B cell (primary cell): Measurements from ENCODE around the gene SPATA20. TPM values are rescaled to one million over a fixed set of nuclear protein-coding genes. Genes with fewer than 3 reads are reported as not detected.

ENCODE experiments used
- ATAC-seq: fragments of 200-7000 bp; cut with Tn5 transposase; one replicate; pipeline ENCODE4 v1.10.0; 2021; ENCODE audit warnings: low read depth, mild to moderate bottlenecking, moderate number of reproducible peaks, moderate library complexity
- CTCF ChIA-PET: fragments of 350-600 bp; sonication (Branson Sonifier 250); formaldehyde crosslinking; loops from one replicate; lab custom pipeline; 2021; ENCODE audit warnings: antibody characterized with exemption, inconsistent platforms; lab: Charles Lee
- POLR2A ChIA-PET: fragments of 350-600 bp; sonication (Branson Sonifier 250); formaldehyde crosslinking; loops from one replicate; lab custom pipeline; 2021; ENCODE audit warnings: antibody characterized with exemption; lab: Charles Lee
- DNase-seq: peaks from one replicate; pipeline ENCODE4 v3.0.0; 2013
- H2AFZ ChIP-seq: 2 replicates; pipeline ENCODE4 v1.6.1; 2012; ENCODE audit warnings: mild to moderate bottlenecking, low read depth, low read length; ENCODE audit not compliant: insufficient read depth, poor library complexity, severe bottlenecking
- H3K27ac ChIP-seq, 2 donors: 1 replicate in 1 of 2; 2 replicates in 1 of 2; pipeline ENCODE4 v1.5.1; 2012 to 2013; ENCODE audit warnings: low read length in 2 of 2, mild to moderate bottlenecking in 2 of 2, moderate library complexity in 1 of 2
- H3K27me3 ChIP-seq, 4 experiments: fragments of 200-600 bp in 1 of 4; sonication (generic) in 1 of 4; replicated peaks in 1 of 4; 1 replicate in 2 of 4; 2 replicates in 2 of 4; pipeline versions ENCODE4 v1.6.1 to v1.7.0; 2013 to 2016; ENCODE audit warnings: low read length in 3 of 4, mild to moderate bottlenecking in 2 of 4, mixed read lengths in 1 of 4, moderate library complexity in 1 of 4; ENCODE audit not compliant: insufficient read depth in 4 of 4, control insufficient read depth in 3 of 4; ENCODE audit errors: control extremely low read depth in 1 of 4
- H3K36me3 ChIP-seq, 2 experiments: replicated peaks in 1 of 2; 1 replicate in 1 of 2; 2 replicates in 1 of 2; pipeline versions ENCODE4 v1.6.1 to v1.7.1; 2013; ENCODE audit warnings: low read length in 1 of 2; ENCODE audit not compliant: insufficient read depth in 2 of 2, control insufficient read depth in 1 of 2; ENCODE audit errors: control extremely low read depth in 1 of 2, extremely low read depth in 1 of 2
- H3K4me1 ChIP-seq, 2 donors: fragments of 200-600 bp in 1 of 2; sonication (generic) in 1 of 2; 1 replicate in 1 of 2; 2 replicates in 1 of 2; pipeline versions ENCODE4 v1.5.1 to v1.6.1; 2013 to 2017; ENCODE audit warnings: low read length in 2 of 2; ENCODE audit not compliant: control insufficient read depth in 2 of 2, insufficient read depth in 2 of 2
- H3K4me2 ChIP-seq: replicated peaks from 2 replicates; pipeline ENCODE3; 2012; ENCODE audit warnings: mild to moderate bottlenecking, low read depth, low read length; ENCODE audit not compliant: poor library complexity, severe bottlenecking
- H3K4me3 ChIP-seq, 5 experiments: fragments of 200-600 bp in 1 of 5; sonication (generic) in 1 of 5; 1 replicate in 3 of 5; 2 replicates in 2 of 5; pipeline versions ENCODE4 v1.5.1 to v1.7.0; 2011 to 2016; ENCODE audit warnings: low read length in 4 of 5, mild to moderate bottlenecking in 4 of 5, low read depth in 2 of 5, control low read depth in 1 of 5, moderate library complexity in 1 of 5; ENCODE audit not compliant: insufficient read depth in 1 of 5; ENCODE audit errors: control extremely low read depth in 1 of 5, extremely low read depth in 1 of 5
- H3K79me2 ChIP-seq: fragments of 200-600 bp; sonication (generic); one replicate; pipeline ENCODE4 v1.6.0; 2016; ENCODE audit warnings: low read length; ENCODE audit not compliant: control insufficient read depth, insufficient read depth
- H3K9ac ChIP-seq: fragments of 200-600 bp; sonication (generic); 2 replicates; pipeline ENCODE4 v1.6.1; 2017; ENCODE audit warnings: mild to moderate bottlenecking, low read length, moderate library complexity
- H3K9me3 ChIP-seq, 3 donors: one replicate each; pipeline versions ENCODE4 v1.6.1 to v1.7.1; 2013; ENCODE audit warnings: low read length in 2 of 3; ENCODE audit not compliant: control insufficient read depth in 2 of 3, insufficient read depth in 1 of 3; ENCODE audit errors: control extremely low read depth in 1 of 3
- H4K20me1 ChIP-seq: 2 replicates; pipeline ENCODE4 v1.6.0; 2012; ENCODE audit warnings: mild to moderate bottlenecking, low read length; ENCODE audit not compliant: insufficient read depth, control insufficient read depth, poor library complexity, severe bottlenecking
- H3K27ac Mint-ChIP-seq: one replicate; pipeline ENCODE4 v1.8.0; 2021; ENCODE audit warnings: mixed read lengths
- H3K27me3 Mint-ChIP-seq: one replicate; pipeline ENCODE4 v1.8.0; 2021; ENCODE audit warnings: mixed read lengths
- H3K4me1 Mint-ChIP-seq: one replicate; pipeline ENCODE4 v1.8.0; 2021; ENCODE audit warnings: mixed read lengths
- H3K4me3 Mint-ChIP-seq: one replicate; pipeline ENCODE4 v1.8.0; 2021; ENCODE audit warnings: mixed read lengths
- H3K9me3 Mint-ChIP-seq: one replicate; pipeline ENCODE4 v1.8.0; 2022; ENCODE audit warnings: mixed read lengths; ENCODE audit not compliant: insufficient read depth
- EZH2 ChIP-seq: IDR thresholded peaks from 2 replicates; pipeline ENCODE4 v1.6.1; 2012; ENCODE audit warnings: borderline replicate concordance, low read depth, mild to moderate bottlenecking, moderate library complexity, low read length; ENCODE audit not compliant: insufficient read depth, poor library complexity, severe bottlenecking
- WGBS: methylation state at CpG from one replicate; pipeline ENCODE4 v1.1.5; 2013; ENCODE audit warnings: missing lambda C conversion rate; ENCODE audit not compliant: insufficient coverage; 5-methylcytosine and 5-hydroxymethylcytosine counted together
- intact Hi-C: fragments of 100-400 bp; cut with micrococcal nuclease; formaldehyde crosslinking; loops from one replicate; pipeline ENCODE4 v1.10.0; 2022
- polyA plus RNA-seq: library from polyadenylated mRNA; depleted of rRNA; stranded (reverse); fragments of >200 nt; gene quantifications from 2 replicates; pipeline ENCODE4 v1.2.3, GENCODE V29; 2012
- total RNA-seq, 2 donors: library from RNA; stranded (reverse); fragments of 120-200 nt in 1 of 2; gene quantifications; 1 replicate in 1 of 2; 2 replicates in 1 of 2; pipeline versions ENCODE4 v1.2.3 to v1.2.4, GENCODE V29; 2013 to 2022
- TF ChIP-seq, protein P1 (sequence below): fragments of 200-600 bp; IDR thresholded peaks from one replicate; pipeline ENCODE4 v1.8.0; 2022; ENCODE audit warnings: antibody characterized with exemption, mild to moderate bottlenecking

The SPATA20 gene
- total and polyA plus RNA-seq, 2 donors (not counting 1 experiment from before 2014, with no cell fraction given) = 61.7 to 68.5 TPM

DNA sequence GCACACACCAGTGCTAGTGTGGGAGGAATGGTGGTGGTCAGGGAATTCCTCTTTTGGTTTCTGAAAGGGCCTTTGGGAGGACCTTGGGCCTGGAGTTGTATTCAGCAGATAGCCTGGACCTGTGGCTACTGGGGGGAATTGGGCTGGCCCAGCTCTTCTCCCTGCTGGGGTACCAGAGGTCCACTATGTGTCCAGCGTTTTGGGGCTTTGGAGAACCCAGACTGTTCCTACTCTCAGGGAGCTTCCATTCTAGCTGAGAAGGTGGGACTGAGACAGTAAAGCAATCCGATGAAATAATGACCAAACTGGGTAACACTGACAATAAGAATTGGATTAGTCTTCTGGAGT is 12.0 kb upstream of the SPATA20 start:
- no peak for ATAC-seq
- DNase-seq = no peak
- H3K4me1 Mint-ChIP-seq = peaks cover 9% of the 10 kb centered on the region
- no peaks in the 10 kb centered on the region for H3K36me3 ChIP-seq
- peaks cover 56% of the 10 kb centered on the region for H3K27me3 Mint-ChIP-seq
- no peak overlapping the region for H3K4me3 Mint-ChIP-seq
- peaks cover 0 to 4% (median 0%) of the 10 kb centered on the region in 3 donors for H3K9me3 ChIP-seq
- H3K4me1 ChIP-seq = peaks cover 12 to 15% of the 10 kb centered on the region in 2 donors
- H3K4me2 ChIP-seq = no peak overlapping the region
- H3K27ac Mint-ChIP-seq = no peak overlapping the region
- intact Hi-C loops = no loop called here
- no peaks in the 10 kb centered on the region for H3K79me2 ChIP-seq
- H3K27me3 ChIP-seq = peaks cover 0 to 45% (median 19%) of the 10 kb centered on the region in 4 experiments
- H3K4me3 ChIP-seq = no peak overlapping the region
- 100% methylated on average over 1 of the region's 2 CpGs for WGBS
- no peaks in the 10 kb centered on the region for H4K20me1 ChIP-seq
- no peak overlapping the region for H3K9ac ChIP-seq
- H2AFZ ChIP-seq = no peak overlapping the region
- no peaks in the 10 kb centered on the region for H3K9me3 Mint-ChIP-seq
- H3K27ac ChIP-seq = no peak overlapping the region
- TF ChIP-seq EZH2 = no peak
- TF ChIP-seq, protein P1, sequence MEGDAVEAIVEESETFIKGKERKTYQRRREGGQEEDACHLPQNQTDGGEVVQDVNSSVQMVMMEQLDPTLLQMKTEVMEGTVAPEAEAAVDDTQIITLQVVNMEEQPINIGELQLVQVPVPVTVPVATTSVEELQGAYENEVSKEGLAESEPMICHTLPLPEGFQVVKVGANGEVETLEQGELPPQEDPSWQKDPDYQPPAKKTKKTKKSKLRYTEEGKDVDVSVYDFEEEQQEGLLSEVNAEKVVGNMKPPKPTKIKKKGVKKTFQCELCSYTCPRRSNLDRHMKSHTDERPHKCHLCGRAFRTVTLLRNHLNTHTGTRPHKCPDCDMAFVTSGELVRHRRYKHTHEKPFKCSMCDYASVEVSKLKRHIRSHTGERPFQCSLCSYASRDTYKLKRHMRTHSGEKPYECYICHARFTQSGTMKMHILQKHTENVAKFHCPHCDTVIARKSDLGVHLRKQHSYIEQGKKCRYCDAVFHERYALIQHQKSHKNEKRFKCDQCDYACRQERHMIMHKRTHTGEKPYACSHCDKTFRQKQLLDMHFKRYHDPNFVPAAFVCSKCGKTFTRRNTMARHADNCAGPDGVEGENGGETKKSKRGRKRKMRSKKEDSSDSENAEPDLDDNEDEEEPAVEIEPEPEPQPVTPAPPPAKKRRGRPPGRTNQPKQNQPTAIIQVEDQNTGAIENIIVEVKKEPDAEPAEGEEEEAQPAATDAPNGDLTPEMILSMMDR = no peak
- POLR2A ChIA-PET = no interaction called here
- CTCF ChIA-PET = no interaction called here

DNA sequence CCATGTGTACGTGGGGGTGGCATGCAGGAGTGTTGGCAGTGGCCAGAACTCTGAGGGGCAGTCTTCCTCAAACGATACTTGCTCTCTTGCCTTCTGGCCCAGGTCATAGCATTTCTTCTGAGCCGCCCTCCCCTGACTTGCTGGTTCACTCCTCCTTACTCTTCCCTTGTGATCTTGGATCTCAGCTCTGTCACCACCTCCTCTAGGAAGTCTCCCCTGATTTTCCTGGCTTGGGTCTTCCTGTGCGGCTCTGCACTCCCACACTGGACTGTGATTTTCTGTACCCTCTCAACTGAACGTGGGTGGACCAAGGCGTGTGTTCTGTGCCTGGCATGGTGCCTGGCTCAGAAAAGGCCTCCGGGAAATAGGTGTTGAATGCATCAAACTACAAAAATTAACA is 11.6 kb upstream of the SPATA20 start:
- no peak overlapping the region for H3K27ac ChIP-seq
- intact Hi-C loops = no loop called here
- Mint-ChIP-seq H3K27me3 (peaks cover 55% of the 10 kb centered on the region), H3K4me1 (peaks cover 9% of the 10 kb centered on the region), H3K4me3 (no peak overlapping the region), H3K9me3 (no peaks in the 10 kb centered on the region), H3K27ac (no peak overlapping the region)
- ATAC-seq (no peak), DNase-seq (no peak)
- no peaks in the 10 kb centered on the region for H3K36me3 ChIP-seq
- no peak overlapping the region for H2AFZ ChIP-seq
- H3K79me2 ChIP-seq = no peaks in the 10 kb centered on the region
- no peak overlapping the region for H3K4me2 ChIP-seq
- H3K9me3 ChIP-seq = peaks cover 0 to 4% (median 0%) of the 10 kb centered on the region in 3 donors
- CTCF ChIA-PET = interaction anchor here (0.7 kb wide), 1 partner anchor 51 kb away, joined by 3 read pairs; no protein-coding TSS in a partner anchor
- no peak overlapping the region for H3K4me3 ChIP-seq
- no peaks in the 10 kb centered on the region for H4K20me1 ChIP-seq
- H3K4me1 ChIP-seq = peaks cover 12 to 15% of the 10 kb centered on the region in 2 donors
- 89% methylated on average over 3 of the region's 7 CpGs for WGBS
- POLR2A ChIA-PET = no interaction called here
- TF ChIP-seq, protein P1 = no peak
- no peak for TF ChIP-seq EZH2
- H3K27me3 ChIP-seq = peaks cover 0 to 41% (median 19%) of the 10 kb centered on the region in 4 experiments
- no peak overlapping the region for H3K9ac ChIP-seq
